HG02938 (cell line): Measurements from ENCODE around the gene TMEM150B.

Experiments
- ATAC-seq: cut with Tn5 transposase; IDR thresholded peaks from one replicate; pipeline ENCODE4 v1.9.1; 2021; ENCODE audit warnings: mild to moderate bottlenecking, moderate library complexity; ENCODE audit not compliant: unreplicated experiment

TMEM150B gene

GRCh38 chr19:55355213-55355821 is 30.2 kb upstream of the TMEM150B start:
- no peak for ATAC-seq

GRCh38 chr19:55354698-55355212 is 29.6 kb upstream of the TMEM150B start, which contains the start of gene COX6B2:
TSS of gene COX6B2 (minus strand) at chr19:55354719. CDS start at chr19:55354521, 198 bp downstream.
- no peak for ATAC-seq

- ATAC-seq = no peak
Measured at GRCh38 chr19:55353803-55354697, 28.9 kb upstream of the TMEM150B start.

GRCh38 chr19:55353356-55353802 is 28.2 kb upstream of the TMEM150B start:
- ATAC-seq = no peak

- ATAC-seq = no peak
Measured at GRCh38 chr19:55352549-55353145, 27.5 kb upstream of the TMEM150B start.

GRCh38 chr19:55352040-55352439 is 26.9 kb upstream of the TMEM150B start:
- ATAC-seq = no peak

- no peak for ATAC-seq
Measured at GRCh38 chr19:55350620-55351315, 25.6 kb upstream of the TMEM150B start.

- no peak for ATAC-seq
Measured at GRCh38 chr19:55348317-55349034, 23.3 kb upstream of the TMEM150B start.

- no peak for ATAC-seq
Measured at GRCh38 chr19:55347442-55348009, 22.4 kb upstream of the TMEM150B start.

GRCh38 chr19:55346725-55347441 is 21.7 kb upstream of the TMEM150B start:
- ATAC-seq = no peak

GRCh38 chr19:55345818-55346724 is 20.9 kb upstream of the TMEM150B start:
- no peak for ATAC-seq

- ATAC-seq = no peak
Measured at GRCh38 chr19:55345101-55345817, 20.1 kb upstream of the TMEM150B start.

GRCh38 chr19:55344444-55344843 is 19.3 kb upstream of the TMEM150B start:
- no peak for ATAC-seq

GRCh38 chr19:55341595-55342531 is 16.7 kb upstream of the TMEM150B start:
- no peak for ATAC-seq

GRCh38 chr19:55341171-55341588 is 16.0 kb upstream of the TMEM150B start:
- no peak for ATAC-seq

- ATAC-seq = no peak
Measured at GRCh38 chr19:55340784-55341147, 15.6 kb upstream of the TMEM150B start.
